ENCODE results near the gene ZNF154. TPM values are rescaled to one million over a fixed set of nuclear protein-coding genes. Genes with fewer than 3 reads are reported as not detected.
A peak's percentile ranks its signal among the peaks of the same experiment; 100 is the strongest.

ZNF154 gene
- total RNA-seq, 1 experiment from 2014 or later, result 18.7 TPM

DNA sequence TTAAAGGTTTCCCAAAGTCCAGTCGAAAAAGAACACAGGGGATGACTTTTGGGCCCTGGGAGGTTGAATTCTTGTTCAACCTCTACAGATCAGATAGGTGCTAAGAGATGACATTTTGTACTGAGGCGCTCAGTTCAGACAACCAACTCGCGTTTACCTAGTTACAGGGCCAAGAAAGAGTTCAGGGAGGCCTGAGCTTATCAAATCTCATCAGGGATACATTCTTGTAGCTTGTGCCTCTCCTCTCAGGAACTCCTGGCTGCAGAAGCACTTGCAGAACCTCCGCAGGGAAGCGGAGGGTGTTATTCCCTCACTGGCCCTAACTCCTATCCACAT, 38.4 kb upstream of the ZNF154 start:
- Histone ChIP-seq H2BK15ac (ENCODE audit: low read depth, low read length) (no peak overlapping the region), H3K56ac (ENCODE audit: insufficient read length, low read depth, low read length) (no peak overlapping the region), H3K4ac (ENCODE audit: low read depth, low read length) (no peak overlapping the region), H2BK120ac (ENCODE audit: low read depth, low read length, poor library complexity, severe bottlenecking) (no peak overlapping the region), H3K79me1 (ENCODE audit: insufficient read depth, low read depth, low read length, poor library complexity, severe bottlenecking) (peaks cover 14% of the 10 kb centered on the region), H3T11ph (ENCODE audit: low read length) (no peak overlapping the region), H3K23me2 (ENCODE audit: insufficient read length, low read depth, low read length, poor library complexity, severe bottlenecking) (peaks cover 6% of the 10 kb centered on the region), H4K91ac (ENCODE audit: insufficient read length, low read depth, low read length) (no peak overlapping the region), H3K4me2 (ENCODE audit: insufficient read depth, insufficient read length, low read length) (peak overlapping the region; percentile 99), H3K9me3 (ENCODE audit: control insufficient read depth, low read depth, low read length) (no peaks in the 10 kb centered on the region), H3K4me1 (ENCODE audit: insufficient read depth, low read length) (peaks cover 6% of the 10 kb centered on the region; the same call in 1 of the 2 replicates), H2BK12ac (ENCODE audit: insufficient read length, low read depth, low read length) (no peak overlapping the region), H2AK5ac (ENCODE audit: insufficient read length, low read length) (no peak overlapping the region), H2AFZ (ENCODE audit: low read length) (no peak overlapping the region), H3K9ac (ENCODE audit: extremely low read depth, insufficient read length, low read length) (peak overlapping the region; percentile 91), H4K5ac (ENCODE audit: insufficient read length, low read depth, low read length) (no peak overlapping the region), H4K8ac (replicated peaks; ENCODE audit: insufficient read length, low read depth, low read length) (no peak overlapping the region), H3K27ac (ENCODE audit: insufficient read length, low read depth, low read length) (no peak overlapping the region), H3K18ac (ENCODE audit: insufficient read length, low read depth, low read length) (no peak overlapping the region), H3K23ac (ENCODE audit: insufficient read length, low read depth, low read length) (no peak overlapping the region), H4K20me1 (ENCODE audit: control insufficient read depth, insufficient read depth, insufficient read length) (no peaks in the 10 kb centered on the region), H3K79me2 (ENCODE audit: insufficient read depth, low read length) (peaks cover 21% of the 10 kb centered on the region), H3K27me3 (ENCODE audit: insufficient read depth, low read length) (no peaks in the 10 kb centered on the region), H2BK5ac (ENCODE audit: insufficient read length, low read length) (no peak overlapping the region), H2BK20ac (ENCODE audit: low read depth, low read length, poor library complexity, severe bottlenecking) (no peak overlapping the region), H3K14ac (ENCODE audit: insufficient read depth, low read length) (no peak overlapping the region)
- peak overlapping the region; percentile 96 to 99 for H3K4me3 Mint-ChIP-seq
- TF ChIP-seq, protein P1, sequence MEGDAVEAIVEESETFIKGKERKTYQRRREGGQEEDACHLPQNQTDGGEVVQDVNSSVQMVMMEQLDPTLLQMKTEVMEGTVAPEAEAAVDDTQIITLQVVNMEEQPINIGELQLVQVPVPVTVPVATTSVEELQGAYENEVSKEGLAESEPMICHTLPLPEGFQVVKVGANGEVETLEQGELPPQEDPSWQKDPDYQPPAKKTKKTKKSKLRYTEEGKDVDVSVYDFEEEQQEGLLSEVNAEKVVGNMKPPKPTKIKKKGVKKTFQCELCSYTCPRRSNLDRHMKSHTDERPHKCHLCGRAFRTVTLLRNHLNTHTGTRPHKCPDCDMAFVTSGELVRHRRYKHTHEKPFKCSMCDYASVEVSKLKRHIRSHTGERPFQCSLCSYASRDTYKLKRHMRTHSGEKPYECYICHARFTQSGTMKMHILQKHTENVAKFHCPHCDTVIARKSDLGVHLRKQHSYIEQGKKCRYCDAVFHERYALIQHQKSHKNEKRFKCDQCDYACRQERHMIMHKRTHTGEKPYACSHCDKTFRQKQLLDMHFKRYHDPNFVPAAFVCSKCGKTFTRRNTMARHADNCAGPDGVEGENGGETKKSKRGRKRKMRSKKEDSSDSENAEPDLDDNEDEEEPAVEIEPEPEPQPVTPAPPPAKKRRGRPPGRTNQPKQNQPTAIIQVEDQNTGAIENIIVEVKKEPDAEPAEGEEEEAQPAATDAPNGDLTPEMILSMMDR (conservative IDR thresholded peaks at IDR 0.05), result no peak
- peaks cover 2% of the 10 kb centered on the region for H3K27me3 Mint-ChIP-seq (ENCODE audit: low read depth)
- H3K9me3 Mint-ChIP-seq, result no peaks in the 10 kb centered on the region; a peak in 1 of 5 replicates
- no CpG with 5 or more reads among the region's 6 CpGs for WGBS (ENCODE audit: extremely low coverage, insufficient read length, low lambda C conversion rate)
- no peak for DNase-seq
- peak overlapping the region in 1 of 3 experiments; percentile 94; a peak in 3 of 7 replicates for H3K27ac Mint-ChIP-seq
- peaks cover 10 to 11% of the 10 kb centered on the region in 2 experiments for H3K4me1 Mint-ChIP-seq
- H3K36me3 Mint-ChIP-seq (ENCODE audit: insufficient read depth in 1 of 3, low read depth in 3 of 3), result peaks cover 30 to 45% (median 41%) of the 10 kb centered on the region in 3 experiments; a peak in 6 of 7 replicates
